Activated CD4-positive, alpha-beta T cell treated with anti-CD3 and anti-CD28 coated beads, Interleukin-2, amount 10 ng/mL, durations not matched to agents 24 days and 14 days (primary cell): ENCODE results near the gene NELL1. TPM values are rescaled to one million over a fixed set of nuclear protein-coding genes. Genes with fewer than 3 reads are reported as not detected.

Source experiments
- DNase-seq: peaks from one replicate; pipeline ENCODE4 v3.0.0; 2022
- H3K27ac Mint-ChIP-seq: one replicate; pipeline ENCODE4 v1.8.0; 2022; ENCODE audit warnings: mild to moderate bottlenecking, mixed read lengths
- H3K27me3 Mint-ChIP-seq: one replicate; pipeline ENCODE4 v1.8.0; 2022; ENCODE audit warnings: mixed read lengths
- H3K36me3 Mint-ChIP-seq: one replicate; pipeline ENCODE4 v1.8.0; 2022; ENCODE audit warnings: low read depth, mild to moderate bottlenecking, mixed read lengths
- H3K4me1 Mint-ChIP-seq: one replicate; pipeline ENCODE4 v1.8.0; 2021; ENCODE audit warnings: mixed read lengths
- H3K4me3 Mint-ChIP-seq: one replicate; pipeline ENCODE4 v1.8.0; 2022; ENCODE audit warnings: mild to moderate bottlenecking, moderate library complexity, mixed read lengths
- H3K9me3 Mint-ChIP-seq: one replicate; pipeline ENCODE4 v1.8.0; 2021; ENCODE audit warnings: mixed read lengths
- intact Hi-C: fragments of 100-400 bp; cut with micrococcal nuclease; formaldehyde crosslinking; loops from one replicate; pipeline ENCODE4 v1.15.1; 2023
- total RNA-seq: library from RNA; stranded (reverse); gene quantifications from 2 replicates; pipeline ENCODE4 v1.2.3, GENCODE V29; 2022

The NELL1 gene
- total RNA-seq, 1 donor from 2014 or later, result not detected

DNA sequence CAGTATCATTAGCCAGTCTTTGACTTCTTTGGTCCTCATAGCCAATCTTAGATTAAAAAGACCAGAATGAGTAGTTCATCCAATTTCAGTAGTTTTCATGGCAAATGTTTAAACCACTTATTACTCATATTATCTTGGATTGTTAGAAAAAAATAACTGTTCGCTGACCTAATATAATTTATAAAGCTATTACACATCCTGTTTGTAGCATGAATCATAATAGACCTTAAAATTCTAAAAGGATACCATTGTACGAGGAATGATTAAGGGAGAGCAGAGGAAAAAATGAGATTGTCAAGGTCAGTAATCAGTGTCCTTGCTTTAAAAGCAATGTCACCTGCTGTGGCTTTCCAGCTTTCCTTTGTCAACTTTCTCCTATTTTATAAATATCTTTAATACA, 371.2 kb downstream of the NELL1 start:
- H3K4me3 Mint-ChIP-seq, result no peak overlapping the region
- H3K36me3 Mint-ChIP-seq, result no peaks in the 10 kb centered on the region
- H3K9me3 Mint-ChIP-seq, result peaks cover 4% of the 10 kb centered on the region
- intact Hi-C loops, result no loop called here
- H3K4me1 Mint-ChIP-seq, result no peaks in the 10 kb centered on the region
- no peaks in the 10 kb centered on the region for H3K27me3 Mint-ChIP-seq
- no peak for DNase-seq
- H3K27ac Mint-ChIP-seq, result no peak overlapping the region

DNA sequence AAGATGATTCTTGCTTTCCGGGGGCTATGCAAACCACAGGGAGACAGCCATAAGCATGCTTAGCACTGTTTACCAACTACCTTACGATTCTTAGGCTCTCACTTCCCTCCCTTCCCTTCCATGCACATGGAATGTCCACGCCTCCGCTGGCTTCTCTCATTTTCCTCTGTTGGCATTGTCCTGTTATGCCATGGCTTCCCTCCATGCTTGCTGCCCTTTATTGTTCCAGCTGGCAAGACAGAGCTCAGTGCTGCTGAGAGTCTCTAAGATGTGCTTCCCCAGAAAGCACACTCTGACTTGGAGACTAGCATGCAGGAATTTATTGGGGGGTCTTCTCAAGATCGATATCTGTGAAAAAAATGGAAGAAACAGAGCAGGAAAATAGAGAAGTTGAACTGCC, 379.2 kb downstream of the NELL1 start:
- DNase-seq, result no peak
- Mint-ChIP-seq H3K36me3 (no peaks in the 10 kb centered on the region), H3K27me3 (no peaks in the 10 kb centered on the region), H3K27ac (no peak overlapping the region), H3K9me3 (no peaks in the 10 kb centered on the region), H3K4me3 (no peak overlapping the region), H3K4me1 (no peaks in the 10 kb centered on the region)
- intact Hi-C loops, result no loop called here

DNA sequence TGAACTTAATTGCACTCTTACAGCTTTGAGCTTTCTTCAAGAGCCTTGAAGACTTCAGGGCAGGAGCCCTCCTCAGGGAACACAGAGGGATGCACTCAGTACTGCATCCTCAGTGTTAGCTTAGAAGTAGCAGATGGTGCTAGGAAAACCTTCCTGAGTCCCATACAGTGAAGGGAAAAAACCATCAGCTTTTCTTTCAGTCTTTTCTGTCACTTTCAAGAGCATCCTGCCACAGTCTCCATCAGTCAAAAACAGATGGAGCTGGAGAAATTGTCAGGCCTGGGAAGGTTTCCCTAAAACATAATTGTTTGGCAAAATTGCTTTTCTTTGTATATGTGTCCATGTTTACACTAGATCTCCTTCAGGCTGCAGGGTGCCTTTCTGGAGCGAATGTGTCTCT, 384.1 kb downstream of the NELL1 start:
- no peaks in the 10 kb centered on the region for H3K36me3 Mint-ChIP-seq
- H3K27me3 Mint-ChIP-seq, result no peaks in the 10 kb centered on the region
- no peak for DNase-seq
- no peak overlapping the region for H3K27ac Mint-ChIP-seq
- no peaks in the 10 kb centered on the region for H3K4me1 Mint-ChIP-seq
- no peaks in the 10 kb centered on the region for H3K9me3 Mint-ChIP-seq
- no peak overlapping the region for H3K4me3 Mint-ChIP-seq
- intact Hi-C loops, result no loop called here

DNA sequence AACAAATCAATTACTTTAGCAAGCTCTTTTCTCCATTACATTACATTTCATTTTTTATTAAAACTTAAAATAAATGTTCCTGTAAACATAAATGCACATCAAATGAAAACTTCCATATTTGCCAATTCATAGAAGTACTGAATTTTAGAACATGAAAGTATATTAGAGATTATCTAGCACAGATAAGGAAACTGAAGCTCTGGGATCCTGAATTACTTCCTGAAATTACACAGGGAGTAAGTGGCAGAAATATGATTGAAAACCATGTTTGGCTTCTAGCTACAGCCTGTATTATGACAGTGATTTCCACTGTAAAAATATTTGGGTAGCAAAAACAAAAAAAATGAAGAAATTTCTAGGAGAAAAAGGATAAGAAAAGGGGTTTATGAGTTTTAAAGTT, 387.3 kb downstream of the NELL1 start:
- no peak for DNase-seq
- Mint-ChIP-seq H3K27me3 (no peaks in the 10 kb centered on the region), H3K36me3 (no peaks in the 10 kb centered on the region), H3K9me3 (no peaks in the 10 kb centered on the region), H3K4me1 (no peaks in the 10 kb centered on the region), H3K27ac (no peak overlapping the region), H3K4me3 (no peak overlapping the region)
- intact Hi-C loops, result no loop called here

GRCh38 chr11:21059879-21060278, 390.5 kb downstream of the NELL1 start:
- Mint-ChIP-seq H3K4me3 (no peak overlapping the region), H3K4me1 (no peaks in the 10 kb centered on the region), H3K27me3 (no peaks in the 10 kb centered on the region), H3K27ac (no peak overlapping the region), H3K9me3 (no peaks in the 10 kb centered on the region), H3K36me3 (no peaks in the 10 kb centered on the region)
- intact Hi-C loops, result no loop called here
- DNase-seq, result no peak

DNA sequence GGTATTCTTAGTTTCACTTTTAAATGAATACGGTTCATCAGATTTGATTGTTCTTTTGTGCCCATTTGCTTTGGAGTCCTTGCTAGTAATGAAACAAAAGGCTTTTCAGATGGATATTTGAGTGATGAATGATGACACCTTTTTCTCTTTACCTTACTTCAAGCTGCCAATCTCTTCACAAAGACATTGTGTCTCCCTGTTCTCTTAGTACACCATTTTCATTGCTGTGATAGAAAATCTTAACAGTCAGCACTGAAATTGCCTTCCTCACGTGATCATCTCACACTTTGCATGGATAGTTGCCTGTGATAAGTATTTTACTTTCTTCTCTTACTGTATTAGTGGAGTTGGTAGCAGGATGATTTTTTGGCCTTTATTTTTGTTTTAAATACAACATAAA, 396.6 kb downstream of the NELL1 start:
- H3K27me3 Mint-ChIP-seq, result no peaks in the 10 kb centered on the region
- DNase-seq, result no peak
- H3K27ac Mint-ChIP-seq, result no peak overlapping the region
- no peaks in the 10 kb centered on the region for H3K36me3 Mint-ChIP-seq
- no peaks in the 10 kb centered on the region for H3K4me1 Mint-ChIP-seq
- H3K4me3 Mint-ChIP-seq, result no peak overlapping the region
- intact Hi-C loops, result no loop called here
- no peaks in the 10 kb centered on the region for H3K9me3 Mint-ChIP-seq

- no peak for DNase-seq
- Mint-ChIP-seq H3K27me3 (no peaks in the 10 kb centered on the region), H3K27ac (no peak overlapping the region), H3K4me3 (no peak overlapping the region), H3K4me1 (no peaks in the 10 kb centered on the region), H3K36me3 (no peaks in the 10 kb centered on the region), H3K9me3 (no peaks in the 10 kb centered on the region)
- intact Hi-C loops, result no loop called here
Measured at GRCh38 chr11:21068886-21069285, 399.5 kb downstream of the NELL1 start.

- intact Hi-C loops, result no loop called here
- H3K36me3 Mint-ChIP-seq, result no peaks in the 10 kb centered on the region
Measured at GRCh38 chr11:21069909-21070308, 400.5 kb downstream of the NELL1 start.

GRCh38 chr11:21072558-21072957, 403.2 kb downstream of the NELL1 start:
- intact Hi-C loops, result no loop called here
- no peak for DNase-seq
- H3K9me3 Mint-ChIP-seq, result no peaks in the 10 kb centered on the region
- H3K4me1 Mint-ChIP-seq, result no peaks in the 10 kb centered on the region
- H3K4me3 Mint-ChIP-seq, result no peak overlapping the region
- H3K36me3 Mint-ChIP-seq, result no peaks in the 10 kb centered on the region
- H3K27me3 Mint-ChIP-seq, result no peaks in the 10 kb centered on the region
- H3K27ac Mint-ChIP-seq, result no peak overlapping the region

More at GRCh38 chr11:21069909-21070308, 400.5 kb downstream of the NELL1 start:
- Mint-ChIP-seq H3K4me1 (no peaks in the 10 kb centered on the region), H3K27me3 (no peaks in the 10 kb centered on the region), H3K9me3 (no peaks in the 10 kb centered on the region), H3K27ac (no peak overlapping the region), H3K4me3 (no peak overlapping the region)
- DNase-seq, result no peak

DNA sequence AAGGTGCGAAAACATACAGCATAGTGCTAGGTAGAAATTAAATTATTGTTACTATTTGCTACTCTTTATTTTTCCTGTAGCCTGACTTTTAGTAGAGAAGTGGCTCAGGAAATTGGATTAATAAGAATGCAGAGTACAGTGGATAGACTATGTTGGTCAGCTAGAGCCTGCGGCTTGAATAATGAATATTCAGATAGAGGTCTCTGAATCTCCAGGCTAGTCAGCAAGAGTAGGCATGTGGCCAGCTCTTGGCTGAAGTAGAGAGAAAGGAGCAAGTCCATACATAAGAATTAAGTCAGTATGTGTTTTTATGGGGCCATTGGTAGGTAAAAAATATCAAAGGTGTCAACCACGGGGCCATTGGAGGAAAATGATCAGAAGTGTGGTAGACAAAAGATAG, 413.5 kb downstream of the NELL1 start:
- Mint-ChIP-seq H3K36me3 (no peaks in the 10 kb centered on the region), H3K27me3 (no peaks in the 10 kb centered on the region), H3K4me3 (no peak overlapping the region), H3K4me1 (no peaks in the 10 kb centered on the region), H3K9me3 (no peaks in the 10 kb centered on the region), H3K27ac (no peak overlapping the region)
- intact Hi-C loops, result no loop called here
- no peak for DNase-seq

GRCh38 chr11:21088930-21089329, 419.5 kb downstream of the NELL1 start:
- DNase-seq, result no peak
- Mint-ChIP-seq H3K9me3 (peaks cover 4% of the 10 kb centered on the region), H3K4me3 (no peak overlapping the region), H3K36me3 (no peaks in the 10 kb centered on the region), H3K27me3 (no peaks in the 10 kb centered on the region), H3K4me1 (no peaks in the 10 kb centered on the region), H3K27ac (no peak overlapping the region)
- intact Hi-C loops, result no loop called here

GRCh38 chr11:21104641-21105040, 435.3 kb downstream of the NELL1 start:
- no peak overlapping the region for H3K27ac Mint-ChIP-seq
- no peak for DNase-seq
- H3K4me1 Mint-ChIP-seq, result no peaks in the 10 kb centered on the region
- H3K9me3 Mint-ChIP-seq, result peaks cover 6% of the 10 kb centered on the region
- intact Hi-C loops, result no loop called here
- H3K4me3 Mint-ChIP-seq, result no peak overlapping the region
- no peaks in the 10 kb centered on the region for H3K36me3 Mint-ChIP-seq
- H3K27me3 Mint-ChIP-seq, result no peaks in the 10 kb centered on the region

DNA sequence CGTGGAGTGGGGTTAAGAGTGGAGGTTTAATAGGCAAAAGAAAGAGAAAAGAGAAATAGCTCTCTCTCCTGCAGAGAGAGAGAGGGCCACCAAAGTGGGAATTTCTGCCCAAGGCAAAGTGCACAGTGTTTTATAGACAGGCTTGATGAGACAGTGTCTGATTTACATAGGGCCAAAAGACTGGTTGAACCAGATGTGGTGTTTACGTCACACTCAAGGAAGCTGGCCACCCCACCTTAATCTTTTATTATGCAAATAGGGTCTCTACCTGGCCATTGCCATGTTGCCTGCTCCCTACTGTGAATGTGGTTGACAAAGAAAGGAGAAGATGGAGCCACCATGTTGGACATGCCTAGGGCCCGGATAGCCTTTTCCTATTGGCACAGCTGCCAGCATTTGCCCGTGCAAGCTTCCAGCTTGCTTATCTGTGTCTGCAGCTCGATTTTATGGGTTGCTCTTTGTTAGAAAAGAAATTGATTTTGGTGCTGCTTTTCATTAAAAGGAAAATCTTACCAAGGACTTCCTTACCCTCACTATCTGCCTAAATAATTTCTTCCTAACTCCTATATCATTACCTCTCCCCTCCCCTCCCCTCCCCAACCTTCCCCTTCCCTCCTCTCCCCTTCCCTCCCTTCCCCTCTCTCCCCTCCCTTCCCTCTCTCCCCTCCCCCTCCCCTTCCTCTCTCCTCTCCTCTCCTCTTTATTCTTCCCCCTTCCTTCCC, 436.0 kb downstream of the NELL1 start:
- Mint-ChIP-seq H3K27me3 (no peaks in the 10 kb centered on the region), H3K36me3 (no peaks in the 10 kb centered on the region), H3K4me1 (no peaks in the 10 kb centered on the region), H3K4me3 (no peak overlapping the region), H3K27ac (no peak overlapping the region), H3K9me3 (peaks cover 6% of the 10 kb centered on the region)
- no peak for DNase-seq
- intact Hi-C loops, result no loop called here

- no peaks in the 10 kb centered on the region for H3K4me1 Mint-ChIP-seq
- no peak overlapping the region for H3K4me3 Mint-ChIP-seq
- H3K27me3 Mint-ChIP-seq, result no peaks in the 10 kb centered on the region
- H3K27ac Mint-ChIP-seq, result no peak overlapping the region
- peaks cover 6% of the 10 kb centered on the region for H3K9me3 Mint-ChIP-seq
- no peaks in the 10 kb centered on the region for H3K36me3 Mint-ChIP-seq
- no peak for DNase-seq
- intact Hi-C loops, result no loop called here
Measured at GRCh38 chr11:21109341-21109740, 440.0 kb downstream of the NELL1 start.

DNA sequence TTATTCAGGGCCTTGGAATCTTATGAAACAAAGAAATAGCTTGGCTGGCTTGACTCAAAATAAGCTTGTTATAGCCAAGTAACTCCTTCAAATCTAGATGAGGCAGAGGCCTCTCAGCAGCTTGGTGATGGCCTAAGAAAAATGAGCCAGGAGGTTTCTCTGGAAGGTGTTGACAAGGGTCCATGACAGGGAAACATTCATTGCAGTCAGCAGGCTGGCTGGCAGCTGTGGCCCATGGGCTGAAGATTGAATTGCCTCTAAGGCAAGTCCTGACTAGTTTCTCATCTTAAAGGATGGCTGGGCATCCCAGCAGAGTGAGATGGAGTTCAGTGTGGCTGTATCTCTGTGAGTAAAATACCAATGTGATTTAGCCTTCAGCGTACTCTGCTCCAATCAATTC, 441.0 kb downstream of the NELL1 start:
- H3K36me3 Mint-ChIP-seq, result no peaks in the 10 kb centered on the region
- H3K9me3 Mint-ChIP-seq, result no peaks in the 10 kb centered on the region
- DNase-seq, result no peak
- no peaks in the 10 kb centered on the region for H3K4me1 Mint-ChIP-seq
- H3K27me3 Mint-ChIP-seq, result no peaks in the 10 kb centered on the region
- no peak overlapping the region for H3K4me3 Mint-ChIP-seq
- H3K27ac Mint-ChIP-seq, result no peak overlapping the region
- intact Hi-C loops, result no loop called here
